Amniotic stem cell (primary cell): ENCODE data around the gene RNASE7.
A peak's percentile ranks its signal among the peaks of the same experiment; 100 is the strongest.

Experiments
- DNase-seq: peaks from one replicate; lab custom pipeline; 2025; lab: John Stamatoyannopoulos, UW

The RNASE7 gene

DNA sequence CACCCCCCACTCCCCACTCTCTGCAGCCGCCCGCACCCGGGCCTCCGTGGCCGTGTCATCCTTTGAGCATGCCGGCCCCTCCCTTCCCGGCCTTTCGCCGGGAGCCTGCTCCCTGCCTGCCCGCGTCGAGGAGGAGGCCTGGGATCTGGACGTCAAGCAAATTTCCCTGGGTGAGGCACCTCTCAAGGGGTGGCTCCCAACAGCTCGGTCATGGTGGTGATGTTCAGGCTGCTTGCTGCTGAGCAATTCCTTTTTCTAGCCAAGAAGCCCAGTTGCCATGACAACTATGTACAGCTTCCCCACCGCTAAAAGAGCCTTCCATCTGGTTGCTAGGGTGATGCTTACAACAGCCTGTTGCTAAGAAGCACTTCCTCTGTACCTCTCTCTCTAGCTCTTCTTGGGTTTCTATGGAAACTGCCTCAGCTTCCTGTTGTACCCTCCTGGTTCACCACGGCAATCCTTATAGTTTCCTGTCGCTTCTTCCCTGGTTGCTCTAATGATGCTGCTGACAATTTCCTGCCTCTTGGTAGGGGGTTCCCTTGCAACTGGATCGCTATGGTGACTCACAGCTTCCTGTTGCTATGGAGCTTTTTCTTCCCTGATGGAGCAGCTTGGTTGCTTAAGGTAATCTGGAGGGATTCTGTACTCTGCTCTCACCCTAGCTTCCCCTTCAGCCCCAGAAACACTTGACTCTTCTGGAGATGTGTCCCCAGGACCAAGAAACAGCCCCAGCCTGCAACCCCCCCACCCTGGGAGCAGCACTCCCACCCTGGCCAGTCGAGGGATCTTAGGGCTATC, 45.3 kb downstream of the RNASE7 start:
- peak; percentile 96 for DNase-seq

DNA sequence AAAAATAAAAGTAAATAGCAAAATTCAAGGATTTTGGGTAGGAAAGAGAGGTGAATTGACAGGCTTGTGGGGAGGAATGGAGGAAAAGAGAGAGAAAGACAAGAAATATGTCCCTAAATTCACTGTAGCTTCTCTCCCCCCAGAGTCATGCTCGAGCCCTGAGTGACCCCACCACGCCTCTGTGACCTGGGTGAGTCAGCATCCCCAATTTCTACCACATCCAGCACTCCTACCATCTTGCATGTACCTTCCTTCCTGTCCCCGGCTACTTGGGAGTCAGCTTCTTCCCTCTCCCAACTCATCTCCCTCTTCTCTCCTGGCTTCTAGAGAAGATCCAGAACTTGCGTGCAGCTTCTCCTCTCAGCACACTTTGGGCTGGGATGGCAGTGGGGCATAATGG, 46.5 kb downstream of the RNASE7 start:
- no peak for DNase-seq

DNA sequence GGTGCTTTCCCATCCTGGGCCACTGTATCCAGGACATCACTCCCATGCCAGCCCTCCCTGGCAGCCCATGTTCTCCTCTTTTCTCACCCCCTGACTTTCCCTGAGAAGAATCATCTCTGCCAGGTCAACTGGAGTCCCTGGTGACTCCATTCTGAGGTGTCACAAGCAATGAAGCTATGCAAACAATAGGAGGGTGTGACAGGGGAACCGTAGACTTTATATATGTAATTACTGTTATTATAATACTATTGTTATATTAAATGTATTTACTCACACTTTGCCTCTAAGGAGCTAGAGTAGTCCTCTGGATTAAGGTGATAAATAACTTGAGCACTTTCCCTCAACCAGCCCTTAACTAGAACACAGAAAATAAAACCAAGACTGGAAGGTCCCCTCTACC, 47.1 kb downstream of the RNASE7 start:
- no peak for DNase-seq

- DNase-seq = no peak
Observed at GRCh38 chr14:21089877-21090193, 47.7 kb downstream of the RNASE7 start.

DNA sequence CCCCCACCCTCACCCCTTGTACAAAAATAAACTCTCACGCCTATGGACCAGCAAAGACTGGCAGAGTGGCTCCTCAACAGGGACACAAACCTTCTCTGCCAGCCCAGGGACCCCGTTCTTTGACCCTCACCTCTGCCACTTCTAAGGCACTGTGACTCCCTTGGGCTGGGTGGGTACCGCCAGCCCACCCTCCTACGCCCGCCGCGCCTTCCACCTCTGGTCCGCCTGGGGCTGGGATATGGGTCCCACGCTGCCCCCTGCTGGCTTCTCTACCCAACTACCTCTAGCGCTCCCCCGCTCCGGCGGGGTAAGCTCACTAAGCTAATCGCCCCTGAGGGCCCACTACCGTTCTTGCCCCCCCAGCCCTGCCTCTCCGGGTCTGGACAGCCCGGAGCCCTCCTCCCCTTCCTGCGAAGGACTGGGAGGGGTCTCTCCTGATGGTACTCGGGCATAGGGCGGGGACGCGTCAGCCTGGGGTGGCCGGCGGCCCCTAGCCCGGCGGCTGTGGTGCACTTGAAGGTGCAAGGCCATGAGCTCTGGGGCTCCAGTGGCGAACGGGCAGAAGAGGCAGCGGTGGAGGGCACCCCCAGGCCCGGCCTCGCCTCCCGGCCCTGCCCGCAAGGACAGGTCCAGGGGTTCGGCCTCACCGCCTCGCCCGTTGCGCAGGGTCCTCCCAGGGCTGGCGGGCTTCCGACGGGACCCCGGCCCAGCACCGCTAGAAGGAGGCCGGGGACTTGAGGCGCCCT, 48.2 kb downstream of the RNASE7 start:
- no peak for DNase-seq

GRCh38 chr14:21090940-21091663, 48.9 kb downstream of the RNASE7 start:
- DNase-seq = no peak

GRCh38 chr14:21091821-21092272, 49.7 kb downstream of the RNASE7 start:
- DNase-seq = no peak

DNA sequence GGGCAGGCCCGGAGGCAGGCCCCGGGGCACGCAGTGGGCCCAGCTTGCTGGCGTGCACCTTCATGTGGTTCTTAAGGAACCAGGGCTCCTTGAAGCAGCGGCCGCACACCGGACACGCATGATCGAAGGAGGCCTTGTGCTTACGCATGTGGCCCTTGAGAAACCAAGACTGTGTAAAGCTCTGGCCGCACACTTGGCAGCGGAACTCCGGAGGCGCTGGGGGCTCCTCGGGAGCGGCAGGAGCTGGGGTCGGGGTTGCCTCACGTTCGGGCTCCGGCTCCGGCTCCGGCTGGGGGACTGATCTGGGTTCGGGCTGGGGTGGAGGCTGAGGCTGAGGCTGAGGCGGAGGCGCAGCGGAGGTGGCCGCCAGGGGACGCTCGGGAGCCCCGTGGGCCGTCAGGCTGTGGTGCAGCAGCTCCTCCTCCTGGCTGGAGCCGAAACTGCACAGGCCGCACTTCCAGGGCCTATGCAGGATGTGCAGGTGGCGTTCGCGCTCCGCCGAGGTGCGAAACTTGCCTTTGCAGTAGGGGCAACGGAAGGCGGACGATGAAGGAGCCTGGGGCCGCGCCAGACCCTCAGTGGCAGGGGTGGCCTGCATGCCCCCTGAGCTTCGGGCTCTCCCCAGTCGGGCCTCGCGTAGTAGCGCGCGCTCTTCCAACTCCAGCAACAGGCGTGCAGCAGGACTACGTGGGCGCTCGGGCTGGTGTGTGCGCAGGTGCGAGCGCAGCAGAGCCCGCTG, 50.3 kb downstream of the RNASE7 start:
- no peak for DNase-seq

- no peak for DNase-seq
Observed at GRCh38 chr14:21093018-21093417, 50.9 kb downstream of the RNASE7 start.
